ENCODE data around the gene SLCO3A1.
"Not testable (repeated sequence)": the region's sequence is repeated elsewhere in the genome, so short reads cannot be mapped to it uniquely, and the experiment has no call there.

The SLCO3A1 gene

GRCh38 chr15:91949361-91949760, 95.9 kb downstream of the SLCO3A1 start:
- DNase-seq (ENCODE audit: low read depth) = no peak
- no peak overlapping the region for H3K4me3 ChIP-seq (ENCODE audit: low read depth, low read length)

- no peak for DNase-seq (ENCODE audit: low read depth)
- no peak overlapping the region for H3K4me3 ChIP-seq (ENCODE audit: low read depth, low read length)
These were observed 96.5 kb downstream of the SLCO3A1 start for GRCh38 chr15:91950054-91950453.

DNA sequence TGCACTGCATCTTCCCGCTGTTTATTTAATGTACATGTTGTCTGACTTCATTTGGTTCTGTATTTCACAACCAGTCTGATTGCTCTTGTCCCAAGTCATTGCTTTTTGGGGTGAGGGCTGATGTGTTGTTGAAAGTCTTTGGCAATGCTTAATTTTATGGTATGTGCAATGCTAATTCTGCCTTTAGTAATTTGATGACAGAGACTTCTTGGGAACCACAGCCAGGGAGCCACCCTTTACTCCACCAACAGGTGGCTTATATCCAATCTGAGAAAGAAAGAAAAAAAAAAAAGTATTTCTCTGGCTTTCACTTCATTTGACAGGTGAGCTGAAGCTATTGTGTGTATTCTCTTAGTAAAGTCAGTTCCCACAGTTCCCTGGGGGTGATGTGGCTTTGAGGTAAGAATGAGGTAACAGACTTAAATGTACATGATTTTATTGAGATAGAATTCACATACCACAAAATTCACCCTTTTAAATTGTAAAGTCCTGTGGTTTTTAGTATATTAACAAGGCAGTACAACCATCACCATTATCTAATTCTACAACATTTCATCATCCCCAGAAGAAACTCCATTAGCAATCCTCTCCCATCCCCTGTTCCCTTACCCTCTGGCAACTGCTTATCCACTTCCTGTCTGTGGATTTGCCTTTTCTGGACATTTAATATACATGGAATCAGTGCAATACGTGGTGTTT, 97.3 kb downstream of the SLCO3A1 start:
- no peak for DNase-seq (ENCODE audit: low read depth)
- no peak overlapping the region for H3K4me3 ChIP-seq (ENCODE audit: low read depth, low read length)

GRCh38 chr15:91952216-91952615, 98.7 kb downstream of the SLCO3A1 start:
- no peak overlapping the region for H3K4me3 ChIP-seq (ENCODE audit: low read depth, low read length)
- no peak for DNase-seq (ENCODE audit: low read depth)

DNA sequence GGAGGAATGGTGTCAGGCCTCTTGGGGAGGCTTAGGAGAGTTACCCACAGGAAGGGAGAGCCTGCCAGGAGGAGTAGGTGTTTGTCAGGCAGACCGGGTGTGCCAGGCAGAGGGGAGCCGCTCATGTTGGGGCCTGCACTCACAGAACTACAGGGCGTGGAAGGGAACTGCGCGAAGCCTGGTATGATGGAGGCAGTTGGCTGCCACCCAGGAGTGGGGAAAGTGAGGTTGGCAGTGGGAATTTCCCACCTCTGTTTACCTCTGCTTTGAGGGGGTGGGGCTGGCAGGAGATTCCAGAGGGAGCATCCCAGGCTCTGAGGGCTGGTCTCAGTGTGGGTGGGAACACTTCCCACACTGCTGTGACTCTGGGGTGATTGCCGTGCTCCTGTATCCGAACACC, 99.9 kb downstream of the SLCO3A1 start:
- DNase-seq (ENCODE audit: low read depth) = no peak
- no peak overlapping the region for H3K4me3 ChIP-seq (ENCODE audit: low read depth, low read length)

- no peak for DNase-seq (ENCODE audit: low read depth)
- no peak overlapping the region for H3K4me3 ChIP-seq (ENCODE audit: low read depth, low read length)
These were observed 100.8 kb downstream of the SLCO3A1 start for GRCh38 chr15:91954292-91954691.

- DNase-seq (ENCODE audit: low read depth) = no peak
- no peak overlapping the region for H3K4me3 ChIP-seq (ENCODE audit: low read depth, low read length)
These were observed 102.7 kb downstream of the SLCO3A1 start for GRCh38 chr15:91956026-91956723.

GRCh38 chr15:91961357-91961756, 107.8 kb downstream of the SLCO3A1 start:
- no peak overlapping the region for H3K4me3 ChIP-seq (ENCODE audit: low read depth, low read length)
- DNase-seq (ENCODE audit: low read depth) = no peak

DNA sequence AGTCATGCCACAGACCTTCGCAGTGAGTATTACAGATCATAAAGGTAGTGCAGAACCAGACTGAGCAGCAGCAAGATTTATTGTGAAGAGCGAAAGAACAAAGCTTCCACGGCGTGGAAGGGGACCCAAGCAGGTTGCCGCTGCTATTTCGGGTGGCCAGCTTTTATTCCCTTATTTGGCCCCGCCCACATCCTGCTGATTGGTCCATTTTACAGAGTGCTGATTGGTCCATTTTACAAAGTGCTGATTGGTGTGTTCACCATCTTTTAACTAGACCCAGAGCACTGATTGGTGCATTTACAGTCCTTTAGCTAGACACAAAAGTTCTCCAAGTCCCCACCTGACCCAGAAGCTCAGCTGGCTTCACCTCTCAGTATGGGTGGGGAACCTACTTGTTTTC, 110.2 kb downstream of the SLCO3A1 start:
- DNase-seq (ENCODE audit: low read depth); H3K4me3 ChIP-seq (ENCODE audit: low read depth, low read length): not testable (repeated sequence)

DNA sequence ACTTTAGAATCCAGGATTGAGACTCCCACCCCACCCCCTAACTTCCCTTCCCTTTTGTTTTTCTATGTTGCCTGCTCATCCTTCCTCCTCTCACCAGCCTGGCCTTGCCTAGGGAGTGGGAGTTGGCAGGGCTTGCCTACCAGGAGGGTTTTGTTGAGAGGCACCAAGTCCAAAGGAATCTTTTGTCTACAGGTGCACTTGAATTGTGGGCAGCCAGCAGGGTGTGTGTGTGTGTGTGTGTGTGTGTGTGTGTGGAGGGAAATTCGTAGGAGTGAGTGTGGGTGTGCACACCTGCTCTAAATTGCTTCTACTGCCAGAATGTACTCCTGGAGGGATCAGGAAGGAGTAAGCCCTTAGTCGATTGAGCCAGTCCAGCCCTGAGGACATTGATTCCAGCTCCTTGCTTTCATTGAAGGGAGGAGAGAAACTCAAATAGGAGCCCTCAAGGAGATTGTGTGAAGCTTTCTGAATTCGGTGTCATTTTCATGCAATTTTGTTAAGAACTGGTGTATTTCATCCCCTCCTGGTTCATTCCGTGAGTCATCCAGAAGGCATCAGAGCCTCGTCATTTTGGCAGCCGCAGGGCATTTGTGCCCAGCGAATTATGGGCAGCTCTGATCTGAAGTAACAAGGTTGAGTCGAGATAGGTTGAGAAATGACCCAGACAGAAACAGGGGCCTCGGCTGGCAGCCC, 112.1 kb downstream of the SLCO3A1 start:
- no peak overlapping the region for H3K4me3 ChIP-seq (ENCODE audit: low read depth, low read length)
- no peak for DNase-seq (ENCODE audit: low read depth)

- H3K4me3 ChIP-seq (ENCODE audit: low read depth, low read length) = no peak overlapping the region
- DNase-seq (ENCODE audit: low read depth) = no peak
These were observed 112.7 kb downstream of the SLCO3A1 start for GRCh38 chr15:91966194-91966552.

- no peak for DNase-seq (ENCODE audit: low read depth)
These were observed 114.6 kb downstream of the SLCO3A1 start for GRCh38 chr15:91967935-91968606.

GRCh38 chr15:91968610-91969009, 115.1 kb downstream of the SLCO3A1 start:
- no peak overlapping the region for H3K4me3 ChIP-seq (ENCODE audit: low read depth, low read length)
- DNase-seq (ENCODE audit: low read depth) = no peak

More at GRCh38 chr15:91967935-91968606, 114.6 kb downstream of the SLCO3A1 start:
- H3K4me3 ChIP-seq (ENCODE audit: low read depth, low read length) = no peak overlapping the region

DNA sequence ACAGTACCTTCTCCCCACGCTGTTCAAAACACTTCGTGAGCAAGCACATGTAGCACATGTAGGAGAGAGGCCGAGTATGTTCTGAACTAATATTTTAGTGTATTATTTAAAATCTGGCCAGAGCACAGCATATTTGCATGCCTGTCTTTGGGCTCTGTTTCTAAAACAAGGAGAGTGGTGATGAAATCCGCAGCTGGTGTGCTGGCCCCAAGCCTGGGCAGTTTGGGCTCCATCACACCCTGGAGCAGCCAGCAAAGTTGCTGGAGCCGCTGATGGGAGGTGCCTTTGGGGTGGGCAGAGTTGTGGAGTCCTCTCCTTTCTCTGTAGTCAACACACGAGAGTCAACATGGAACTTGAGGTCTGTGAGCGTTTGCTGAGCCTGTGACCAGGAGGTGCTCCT, 116.6 kb downstream of the SLCO3A1 start:
- DNase-seq (ENCODE audit: low read depth) = no peak
- H3K4me3 ChIP-seq (ENCODE audit: low read depth, low read length) = no peak overlapping the region

DNA sequence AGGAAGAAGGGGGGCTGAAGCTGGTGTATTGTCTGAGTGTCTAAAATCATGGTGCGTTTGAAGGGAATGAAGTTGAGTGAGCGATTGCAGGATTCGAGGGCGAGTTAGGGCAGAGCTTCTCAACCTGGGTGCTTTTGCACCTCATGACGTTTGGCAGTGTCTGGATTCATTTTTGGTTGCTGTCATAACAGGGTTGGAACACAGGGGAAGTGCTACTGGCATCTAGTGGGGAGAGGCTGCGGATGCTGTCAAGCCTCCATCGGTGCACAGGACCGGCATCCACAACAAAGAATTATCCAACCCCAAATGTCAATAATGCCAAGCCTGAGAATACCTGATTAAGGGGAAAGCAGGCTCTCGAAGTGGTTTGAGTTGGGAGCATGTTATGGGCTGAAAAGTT, 120.0 kb downstream of the SLCO3A1 start:
- no peak overlapping the region for H3K4me3 ChIP-seq (ENCODE audit: low read depth, low read length)
- DNase-seq (ENCODE audit: low read depth) = no peak

DNA sequence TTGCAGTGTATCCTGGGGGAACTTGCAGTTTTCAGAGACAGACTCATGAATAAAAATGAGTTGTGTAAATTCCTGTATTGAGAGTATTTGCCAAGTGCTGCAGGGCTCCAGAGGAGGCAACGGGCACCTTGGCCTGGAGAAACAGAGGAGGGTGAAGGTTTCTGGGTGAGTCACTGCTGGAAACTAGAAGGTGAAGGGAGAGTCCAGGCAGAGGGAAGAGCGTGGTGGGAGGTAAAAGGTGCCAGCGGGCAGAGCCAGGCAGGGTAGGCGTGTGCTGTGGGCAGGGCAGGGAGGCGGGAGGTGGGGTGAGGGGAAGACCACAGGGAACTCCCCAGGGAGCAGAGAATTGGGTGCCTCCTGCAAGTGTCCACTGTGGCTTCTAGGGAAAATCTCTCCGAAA, 120.8 kb downstream of the SLCO3A1 start:
- no peak overlapping the region for H3K4me3 ChIP-seq (ENCODE audit: low read depth, low read length)
- no peak for DNase-seq (ENCODE audit: low read depth)

DNA sequence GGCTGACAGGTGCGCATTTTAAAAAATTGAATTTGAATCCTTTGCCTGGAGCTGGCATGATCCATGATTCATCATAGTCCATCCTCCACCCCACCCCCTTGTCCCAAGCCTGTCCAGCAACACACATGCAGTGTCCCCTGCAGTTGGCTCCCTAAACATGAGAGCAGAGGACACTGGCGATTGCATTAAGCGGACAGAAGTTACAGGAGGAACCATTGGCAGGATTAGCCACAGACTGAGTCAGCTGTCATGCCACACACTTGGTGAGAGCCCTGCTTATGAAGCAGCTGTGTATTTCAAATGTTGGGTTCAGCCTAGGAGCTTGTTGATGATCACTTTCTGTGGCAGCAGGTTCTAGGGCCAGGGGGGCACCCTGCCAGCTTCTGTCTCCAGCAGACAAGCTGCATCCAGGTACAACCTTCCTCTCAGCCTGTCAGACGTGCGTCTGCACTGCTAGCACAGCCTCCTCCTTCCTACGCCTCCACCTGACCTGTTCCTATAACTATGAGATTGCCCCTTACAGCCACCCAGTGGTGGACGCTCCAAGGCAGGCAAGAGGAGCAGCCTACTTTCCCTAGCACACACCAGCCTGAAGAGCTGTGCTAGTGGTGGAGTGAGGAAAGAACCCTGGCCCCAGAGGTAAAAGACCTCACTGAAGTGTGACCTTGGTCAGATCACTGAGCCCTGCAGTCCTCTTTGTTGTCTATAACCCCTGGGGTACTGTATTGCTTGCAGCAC, 121.9 kb downstream of the SLCO3A1 start:
- DNase-seq (ENCODE audit: low read depth) = no peak
- no peak overlapping the region for H3K4me3 ChIP-seq (ENCODE audit: low read depth, low read length)

DNA sequence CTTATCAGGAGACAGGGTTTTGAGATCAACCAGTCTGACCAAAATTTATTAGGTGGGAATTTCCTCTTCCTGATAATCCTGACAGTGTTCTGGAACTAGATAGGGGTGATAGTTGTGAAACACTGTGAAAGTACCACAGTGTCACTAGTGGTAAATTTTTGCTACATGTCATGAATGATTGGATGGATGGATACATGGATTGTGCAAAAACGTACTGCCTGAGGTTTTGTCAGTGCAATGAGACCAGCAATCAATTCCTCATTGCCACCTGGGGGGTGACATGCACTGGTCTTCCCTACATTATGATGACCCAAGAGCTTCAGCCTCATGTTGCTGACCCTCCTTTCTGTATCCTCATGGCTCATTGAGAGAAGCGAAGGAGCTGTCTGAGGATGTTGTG, 123.5 kb downstream of the SLCO3A1 start:
- no peak overlapping the region for H3K4me3 ChIP-seq (ENCODE audit: low read depth, low read length)
- DNase-seq (ENCODE audit: low read depth) = no peak

DNA sequence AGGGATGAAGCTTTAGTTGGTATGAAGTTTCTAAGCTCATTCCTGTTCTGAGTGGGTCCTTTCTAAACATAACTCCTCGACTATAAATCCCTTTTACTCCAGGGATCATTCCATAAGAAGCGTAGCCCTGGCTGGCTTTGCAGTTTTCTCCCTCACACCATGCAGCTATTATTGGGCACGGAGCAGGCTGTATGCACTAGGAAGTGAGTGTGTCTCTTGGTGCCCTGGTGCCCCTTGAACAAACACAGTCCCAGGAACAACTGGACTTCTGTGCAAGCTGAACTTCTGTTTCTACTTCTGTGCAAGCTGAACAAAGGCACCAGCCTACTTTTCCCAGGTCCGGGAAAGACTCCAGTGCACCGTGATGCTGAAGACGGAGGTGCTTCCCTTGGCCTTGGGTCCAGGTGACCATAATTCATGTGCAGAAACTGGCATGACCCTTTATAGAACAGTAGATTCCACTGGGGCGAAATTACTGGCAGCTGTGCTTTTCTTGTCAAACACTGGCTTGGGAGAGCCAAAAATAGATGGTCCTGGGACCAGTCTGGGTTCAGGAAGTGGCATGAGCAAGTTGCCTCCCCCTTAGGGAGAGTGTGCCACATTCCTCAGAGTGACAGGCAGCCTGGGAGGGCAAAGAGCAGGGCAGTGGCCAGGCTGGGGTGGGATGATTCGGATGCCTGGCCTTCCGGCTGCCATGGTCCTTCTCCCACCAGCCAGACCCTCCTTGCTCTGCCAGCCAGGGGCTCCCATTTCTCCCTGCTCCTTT, 127.2 kb downstream of the SLCO3A1 start:
- DNase-seq (ENCODE audit: low read depth) = no peak
- H3K4me3 ChIP-seq (ENCODE audit: low read depth, low read length) = no peak overlapping the region

Data from skeletal muscle cell (primary cell).